Measurements from ENCODE around the gene GSDMA.

The GSDMA gene

DNA sequence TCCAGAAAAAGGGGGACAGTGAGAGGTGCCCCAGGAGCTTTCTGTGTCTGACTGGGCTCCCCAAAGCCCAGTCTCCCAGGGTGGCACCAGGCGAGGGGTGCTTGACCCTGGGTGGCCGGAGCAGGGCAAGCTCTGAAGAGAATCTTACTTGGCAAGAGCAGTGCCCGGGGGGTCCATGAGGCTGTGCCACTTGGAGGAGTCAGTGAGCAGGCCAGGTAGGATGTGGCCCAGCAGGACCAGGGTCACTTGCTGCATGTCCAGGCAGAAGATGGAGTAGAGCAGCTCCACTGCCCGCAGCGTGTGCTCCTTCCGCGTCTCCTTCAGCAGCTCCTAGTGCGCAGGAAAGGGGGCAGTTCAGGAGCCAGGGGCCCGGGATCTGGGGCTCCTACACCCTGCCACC is 59.7 kb downstream of the GSDMA start:
- no peak for ATAC-seq
- DNase-seq, result no peak

DNA sequence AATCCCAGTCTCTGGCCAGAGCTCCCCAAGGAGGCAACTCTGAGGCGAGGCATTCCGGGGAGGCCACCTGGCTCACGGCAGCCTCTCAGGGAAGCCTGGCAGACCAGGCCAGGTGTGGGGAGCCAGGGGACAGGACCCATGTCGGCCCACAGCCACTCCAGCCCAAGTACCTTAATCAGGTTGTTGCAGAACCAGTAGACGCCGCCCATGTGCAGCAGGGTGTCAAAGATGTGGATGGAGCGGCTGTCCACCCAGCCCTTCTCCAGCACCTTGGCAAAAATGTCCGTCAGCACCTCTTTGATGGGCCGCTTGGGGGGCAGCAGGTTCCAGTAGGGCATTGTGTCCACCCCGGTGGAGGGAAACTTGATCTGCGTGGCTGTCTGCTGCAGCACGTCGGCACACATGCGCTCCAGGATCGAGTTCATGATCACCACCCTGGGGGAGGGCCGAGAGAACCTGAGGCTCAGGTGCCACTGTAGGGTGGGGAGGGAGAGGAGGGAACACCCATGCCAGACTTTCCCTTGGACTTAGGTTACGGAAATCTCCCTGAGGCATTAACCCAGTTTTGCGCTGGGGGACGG is 60.2 kb downstream of the GSDMA start:
- no peak for DNase-seq

DNA sequence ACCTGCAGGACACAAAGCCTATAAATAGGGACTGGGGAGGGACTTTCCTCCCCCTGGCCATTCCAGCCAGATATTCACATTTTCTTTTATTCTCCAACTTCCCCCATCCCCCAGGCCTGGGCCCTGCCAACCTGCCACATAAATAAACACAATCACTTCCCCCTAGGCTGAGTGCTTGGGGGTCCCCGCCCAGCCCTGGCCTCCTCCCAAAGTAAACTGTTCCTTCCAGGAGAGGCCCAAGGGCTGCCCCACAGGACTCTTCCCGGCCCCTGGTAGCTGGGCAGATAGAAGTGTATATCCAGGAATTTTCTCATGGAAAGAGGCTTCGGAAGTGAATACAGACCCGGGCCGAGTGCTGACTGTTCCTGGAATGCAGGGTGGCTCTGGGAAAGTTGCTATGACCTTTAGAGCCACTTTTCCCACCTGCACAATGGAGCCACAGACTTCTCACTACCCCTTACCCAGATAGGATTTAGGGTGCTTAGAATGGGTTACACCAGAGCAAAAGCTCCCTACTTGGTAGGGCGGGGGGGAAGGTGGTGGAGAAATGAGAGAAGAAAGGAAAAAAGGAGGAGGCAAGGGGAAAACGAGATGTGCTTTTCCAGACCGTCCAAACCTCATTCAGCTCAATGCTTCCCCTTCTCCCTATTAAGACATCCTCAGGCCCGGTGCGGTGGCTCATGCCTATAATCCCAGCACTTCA is 60.9 kb downstream of the GSDMA start:
- no peak for ATAC-seq
- no peak for DNase-seq

More for the DNA sequence above, 60.2 kb downstream of the GSDMA start:
- ATAC-seq, result no peak

DNA sequence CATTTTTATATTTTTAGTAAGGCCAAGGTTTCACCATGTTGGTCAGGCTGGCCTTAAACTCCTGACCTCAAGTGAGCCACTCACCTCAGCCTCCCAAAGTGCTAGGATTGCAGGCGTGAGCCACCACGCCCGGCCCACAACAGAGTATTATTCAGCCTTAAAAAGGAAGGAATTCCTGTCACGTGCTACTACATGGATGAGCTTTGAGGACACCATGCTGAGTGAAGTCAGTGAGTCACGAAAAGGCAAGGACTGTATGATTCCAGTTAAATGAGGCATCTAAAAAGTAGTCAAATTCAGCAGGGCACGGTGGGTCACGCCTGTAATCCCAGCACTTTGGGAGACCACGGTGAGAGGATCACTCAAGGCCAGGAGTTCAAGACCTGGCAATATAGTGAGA is 62.1 kb downstream of the GSDMA start:
- DNase-seq (no peak), ATAC-seq (no peak)

DNA sequence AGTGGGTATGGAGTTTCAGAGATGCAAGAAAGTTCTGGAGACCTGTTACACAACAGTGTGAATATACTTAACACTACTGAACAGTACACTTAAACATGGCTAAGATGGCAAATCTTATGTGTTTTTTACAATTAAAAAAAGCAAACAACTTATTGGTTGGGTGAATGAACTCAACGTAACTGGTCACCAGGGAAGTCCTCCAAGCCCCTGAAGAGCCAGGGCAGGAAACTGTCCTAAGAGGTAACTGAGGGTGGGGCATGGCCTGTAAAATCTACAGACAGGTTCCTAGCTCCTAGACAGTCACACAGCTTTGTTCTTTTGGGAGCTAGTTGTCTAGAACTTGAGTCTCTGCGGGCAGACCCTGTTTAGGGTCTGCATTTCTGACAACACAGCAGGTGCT is 62.8 kb downstream of the GSDMA start:
- ATAC-seq (no peak), DNase-seq (no peak)

DNA sequence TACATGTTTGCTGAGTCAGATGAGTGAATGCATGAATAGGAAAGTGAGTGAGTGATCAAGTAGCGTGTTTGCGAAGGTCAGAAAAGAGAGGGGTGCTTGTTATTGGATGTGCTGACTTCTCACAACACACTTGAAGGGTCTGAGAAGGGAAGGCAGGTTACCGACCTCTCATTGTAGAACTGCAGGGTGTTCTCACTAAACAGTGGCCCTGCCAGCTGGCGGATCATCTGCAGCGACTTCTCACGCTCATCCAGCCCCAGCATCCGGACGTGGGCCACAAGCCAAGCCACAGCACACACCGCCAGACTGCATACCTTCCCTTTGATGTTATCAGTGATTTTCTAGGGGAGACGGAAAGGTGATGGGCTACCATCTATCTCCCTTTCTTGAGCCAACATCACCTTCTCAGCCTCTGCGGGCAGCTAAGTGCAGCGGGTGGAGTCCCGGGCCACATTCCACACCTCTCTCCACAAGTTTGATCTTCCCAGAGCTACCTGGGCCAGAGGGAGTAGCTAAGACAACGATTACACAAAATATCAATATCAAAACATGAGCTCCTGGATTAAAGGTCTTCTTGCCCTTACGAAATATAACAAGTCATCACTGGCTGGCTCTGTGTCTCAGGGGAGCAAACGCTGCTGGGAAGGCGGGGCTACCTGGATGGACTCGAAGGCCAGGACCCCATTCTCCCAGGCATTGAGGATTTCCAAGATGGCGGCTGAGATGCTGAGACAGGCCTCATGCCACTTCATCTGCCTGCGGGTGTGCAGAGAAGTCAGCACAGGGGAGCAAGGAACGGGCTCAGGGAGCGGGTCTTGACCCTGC is 63.4 kb downstream of the GSDMA start:
- ATAC-seq (no peak), DNase-seq (peak; percentile 21)

DNA sequence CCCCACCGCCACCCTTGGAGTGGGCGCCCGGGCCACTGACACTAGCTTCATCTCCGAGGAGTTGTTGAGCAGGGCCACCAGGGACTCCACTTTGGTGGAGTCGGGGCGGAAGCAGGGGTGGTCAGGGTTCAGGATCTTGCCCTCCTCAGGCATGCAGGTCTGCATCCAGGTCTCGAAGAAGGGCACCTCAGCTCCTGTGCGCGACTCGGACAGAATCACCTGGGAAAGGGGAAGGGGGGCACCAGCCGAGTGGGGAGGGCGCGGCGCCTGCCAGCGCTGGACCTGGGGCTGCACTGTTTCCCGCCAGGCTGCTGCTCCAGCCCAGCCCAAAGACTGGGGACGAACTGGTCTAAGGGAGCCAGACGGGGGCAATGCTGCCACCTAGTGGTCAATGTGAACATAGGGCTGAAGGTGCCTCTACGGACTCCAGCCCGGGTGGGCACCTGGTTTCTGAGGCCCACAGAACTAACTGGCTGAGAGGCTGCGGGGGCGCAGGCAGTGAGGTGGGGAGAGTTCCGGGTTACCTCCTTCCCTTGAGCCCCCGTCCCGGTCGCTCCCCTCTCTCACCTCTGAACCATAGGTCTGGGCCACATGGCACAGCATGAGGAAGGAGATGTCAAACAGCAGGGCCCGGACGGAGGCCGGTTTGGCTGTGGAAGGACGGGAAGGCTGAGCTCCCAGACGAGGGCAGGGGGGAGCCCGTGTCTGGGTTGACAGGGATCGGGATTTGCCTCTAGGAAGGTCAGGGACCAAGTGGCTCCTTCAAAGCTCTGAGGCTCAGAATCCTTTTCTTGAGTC is 64.2 kb downstream of the GSDMA start:
- peak; percentile 88 for ATAC-seq
- DNase-seq, result peak; percentile 79
